ENCODE results near the gene CEP78.

The CEP78 gene

DNA sequence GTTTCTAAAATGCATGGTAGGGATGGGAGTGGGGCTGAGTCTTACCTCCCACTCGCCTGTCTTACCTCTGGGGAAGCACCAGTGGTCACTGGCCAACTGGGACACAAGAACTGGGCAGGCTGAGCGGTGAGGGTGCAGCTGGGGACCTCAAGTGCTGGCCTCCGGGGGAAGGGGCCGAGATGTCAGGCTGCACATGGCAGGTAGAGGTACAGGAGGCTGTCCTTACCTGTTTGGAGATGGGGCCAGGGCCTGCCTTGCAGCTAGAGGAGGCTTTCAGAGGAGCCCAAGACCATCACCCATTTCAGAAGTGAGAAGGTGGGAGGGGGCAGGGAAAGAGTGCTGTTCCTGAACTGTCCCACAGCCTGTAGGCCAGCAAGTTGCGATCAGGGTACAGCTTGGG is 75.2 kb downstream of the CEP78 start:
- Histone ChIP-seq H3K4me1 (ENCODE audit: insufficient read depth, low read length) (peaks cover 12% of the 10 kb centered on the region), H3K36me3 (ENCODE audit: insufficient read depth, low read length) (peaks cover 74% of the 10 kb centered on the region), H2AFZ (ENCODE audit: low read depth, low read length) (no peak overlapping the region), H3K27me3 (ENCODE audit: insufficient read depth, low read length) (no peaks in the 10 kb centered on the region), H3K9me3 (ENCODE audit: low read length) (no peaks in the 10 kb centered on the region), H3K4me3 (ENCODE audit: low read length) (no peak overlapping the region)

DNA sequence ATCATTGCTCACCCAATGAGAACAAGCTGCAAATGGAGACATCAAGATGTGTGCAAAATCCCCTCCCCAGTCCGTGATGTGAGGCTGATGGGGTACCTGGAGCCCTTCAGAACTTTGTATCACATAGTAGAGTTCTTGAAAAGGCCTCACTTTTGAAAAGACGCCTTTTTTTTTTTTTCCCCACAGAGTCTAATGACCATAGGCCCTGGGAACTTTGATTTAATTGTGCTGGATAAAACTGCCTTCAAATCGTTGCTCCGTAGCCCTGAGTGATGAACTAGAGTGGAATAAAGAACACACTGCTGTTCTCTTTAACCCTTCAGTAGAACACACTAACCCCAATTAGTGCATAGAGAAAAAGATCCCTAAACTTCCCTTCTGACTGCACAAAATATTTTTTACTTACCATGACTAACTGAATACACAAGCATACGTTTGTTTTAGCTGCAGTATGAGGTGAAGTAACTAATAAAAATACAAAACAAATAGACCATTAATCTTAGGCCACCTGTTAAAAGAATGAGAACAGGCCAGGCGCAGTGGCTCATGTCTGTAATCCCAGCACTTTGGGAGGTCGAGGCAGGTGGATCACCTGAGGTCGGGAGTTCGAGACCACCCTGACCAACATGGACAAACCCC is 76.1 kb downstream of the CEP78 start:
- H3K27me3 ChIP-seq (ENCODE audit: insufficient read depth, low read length): no peaks in the 10 kb centered on the region
- H3K36me3 ChIP-seq (ENCODE audit: insufficient read depth, low read length): peaks cover 74% of the 10 kb centered on the region
- H3K4me3 ChIP-seq (ENCODE audit: low read length): no peak overlapping the region
- H3K4me1 ChIP-seq (ENCODE audit: insufficient read depth, low read length): peaks cover 12% of the 10 kb centered on the region
- no peaks in the 10 kb centered on the region for H3K9me3 ChIP-seq (ENCODE audit: low read length)
- no peak overlapping the region for H2AFZ ChIP-seq (ENCODE audit: low read depth, low read length)

DNA sequence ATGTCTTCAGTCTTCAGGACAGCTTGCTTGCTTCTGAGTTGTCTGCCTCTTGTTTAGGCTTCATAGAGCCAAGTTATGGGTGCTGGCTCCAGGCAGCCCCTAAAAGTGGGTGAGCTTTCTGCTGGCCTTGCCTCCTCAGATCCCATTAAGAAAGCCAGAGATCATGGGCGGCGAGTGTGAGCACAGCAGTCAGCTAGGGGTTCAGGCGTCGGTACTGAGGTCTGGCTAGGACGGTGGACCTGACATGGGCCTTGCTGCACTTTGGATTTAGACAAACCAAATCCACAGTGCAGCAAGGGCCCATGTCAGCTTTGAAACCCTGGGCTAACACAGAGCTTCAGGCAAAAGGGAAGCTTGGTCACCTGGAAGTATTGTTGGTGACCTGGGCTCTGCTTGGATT is 78.7 kb downstream of the CEP78 start:
- no peak overlapping the region for H2AFZ ChIP-seq (ENCODE audit: low read depth, low read length)
- no peak overlapping the region for H3K4me3 ChIP-seq (ENCODE audit: low read length)
- no peaks in the 10 kb centered on the region for H3K27me3 ChIP-seq (ENCODE audit: insufficient read depth, low read length)
- peaks cover 2% of the 10 kb centered on the region for H3K9me3 ChIP-seq (ENCODE audit: low read length)
- H3K36me3 ChIP-seq (ENCODE audit: insufficient read depth, low read length): peaks cover 77% of the 10 kb centered on the region
- peaks cover 12% of the 10 kb centered on the region for H3K4me1 ChIP-seq (ENCODE audit: insufficient read depth, low read length)

DNA sequence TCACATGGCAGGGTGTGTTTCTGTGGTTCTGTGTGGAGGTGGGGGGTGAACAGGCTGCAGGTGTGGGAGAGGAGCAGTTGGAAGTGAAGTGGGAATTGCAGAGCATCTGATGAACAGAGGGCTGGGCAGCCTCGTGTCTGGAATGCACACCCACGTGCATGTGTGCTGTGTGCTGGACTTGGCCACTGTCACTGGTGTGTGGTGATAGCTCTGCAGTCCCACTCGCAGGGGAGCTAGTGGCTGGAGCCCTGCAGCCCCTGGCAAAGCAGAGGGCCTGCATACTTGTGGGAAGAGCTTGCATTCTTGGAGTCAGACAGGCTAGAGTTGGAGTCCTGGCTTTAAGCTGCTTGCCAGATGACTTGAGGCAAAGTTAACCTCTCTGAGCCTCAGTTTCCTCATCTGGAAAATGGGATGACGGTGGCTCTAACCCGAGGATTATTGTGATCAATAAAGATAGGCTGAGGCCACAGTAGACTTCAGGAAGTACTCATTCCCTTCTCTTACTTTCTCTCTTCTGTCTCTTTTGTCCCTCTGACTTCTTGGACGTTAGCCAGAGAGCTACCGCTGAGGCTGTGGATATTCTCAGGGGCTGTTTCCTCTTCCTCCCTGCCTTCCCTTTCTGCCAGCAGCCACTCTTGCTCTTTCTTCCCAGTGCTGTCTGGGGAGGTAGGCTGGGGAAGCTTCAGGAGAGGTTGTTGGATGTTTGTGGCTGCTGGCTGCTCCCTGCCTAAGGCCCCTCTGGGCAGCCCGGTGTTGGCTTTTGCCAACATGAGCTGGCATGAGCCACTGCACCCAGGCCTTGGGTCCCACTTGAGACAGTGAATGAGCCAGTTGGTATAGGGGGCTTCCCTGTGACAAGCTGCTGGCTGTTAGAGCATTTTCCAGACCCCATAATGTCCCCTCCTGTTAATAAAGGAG is 79.3 kb downstream of the CEP78 start:
- Histone ChIP-seq H3K4me3 (ENCODE audit: low read length) (no peak overlapping the region), H3K27me3 (ENCODE audit: insufficient read depth, low read length) (no peaks in the 10 kb centered on the region), H3K9me3 (ENCODE audit: low read length) (peaks cover 2% of the 10 kb centered on the region), H3K36me3 (ENCODE audit: insufficient read depth, low read length) (peaks cover 77% of the 10 kb centered on the region), H3K4me1 (ENCODE audit: insufficient read depth, low read length) (peaks cover 12% of the 10 kb centered on the region), H2AFZ (ENCODE audit: low read depth, low read length) (no peak overlapping the region)

- Histone ChIP-seq H3K4me3 (ENCODE audit: low read length) (no peak overlapping the region), H2AFZ (ENCODE audit: low read depth, low read length) (no peak overlapping the region), H3K4me1 (ENCODE audit: insufficient read depth, low read length) (peaks cover 7% of the 10 kb centered on the region), H3K27me3 (ENCODE audit: insufficient read depth, low read length) (no peaks in the 10 kb centered on the region), H3K36me3 (ENCODE audit: insufficient read depth, low read length) (peaks cover 80% of the 10 kb centered on the region), H3K9me3 (ENCODE audit: low read length) (peaks cover 2% of the 10 kb centered on the region)
Measured at GRCh38 chr9:78316166-78316892, 80.5 kb downstream of the CEP78 start.

DNA sequence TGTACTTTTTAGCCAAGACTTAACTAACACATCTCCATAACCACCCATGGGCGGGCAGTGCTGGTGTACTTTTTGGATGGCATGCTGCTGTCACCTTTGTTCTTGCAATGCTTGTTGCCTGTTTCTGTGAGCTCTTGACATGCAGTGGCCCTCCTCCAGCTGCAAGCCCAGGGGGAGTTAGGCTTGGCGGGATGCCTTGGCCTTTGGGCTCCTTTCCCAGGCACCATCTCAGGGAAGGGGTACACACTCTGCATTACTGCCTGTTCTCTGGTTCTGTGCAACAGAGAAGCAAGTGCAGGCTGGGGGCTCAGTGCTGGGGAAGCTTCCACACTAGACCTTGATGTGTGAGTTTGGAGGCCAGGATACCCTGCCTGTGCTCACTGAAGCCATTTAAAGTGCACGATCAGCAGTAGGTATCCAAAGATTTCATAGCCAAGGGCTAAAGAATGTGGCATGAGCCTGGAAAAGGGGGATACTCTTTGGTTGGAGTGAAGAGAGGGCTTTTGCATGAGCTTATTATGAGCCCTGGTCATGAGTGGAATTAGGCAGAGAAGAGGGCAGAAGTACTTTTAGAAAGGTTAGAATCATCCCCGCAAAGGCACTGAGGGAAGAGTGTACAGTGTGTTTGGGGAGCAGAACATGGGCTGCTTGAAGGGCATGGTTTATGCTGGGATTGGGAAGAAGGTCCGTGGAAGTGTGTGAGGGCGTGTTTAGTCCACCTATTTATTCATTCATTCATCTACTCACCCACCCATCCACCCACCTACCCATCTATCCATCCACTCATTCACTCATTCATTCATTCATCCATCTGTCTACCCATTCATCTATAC is 83.5 kb downstream of the CEP78 start:
- H3K4me3 ChIP-seq (ENCODE audit: low read length): no peak overlapping the region
- peaks cover 94% of the 10 kb centered on the region for H3K36me3 ChIP-seq (ENCODE audit: insufficient read depth, low read length)
- peaks cover 2% of the 10 kb centered on the region for H3K9me3 ChIP-seq (ENCODE audit: low read length)
- H3K27me3 ChIP-seq (ENCODE audit: insufficient read depth, low read length): no peaks in the 10 kb centered on the region
- H3K4me1 ChIP-seq (ENCODE audit: insufficient read depth, low read length): no peaks in the 10 kb centered on the region
- no peak overlapping the region for H2AFZ ChIP-seq (ENCODE audit: low read depth, low read length)

- Histone ChIP-seq H3K27me3 (ENCODE audit: insufficient read depth, low read length) (no peaks in the 10 kb centered on the region), H3K4me3 (ENCODE audit: low read length) (no peak overlapping the region), H3K4me1 (ENCODE audit: insufficient read depth, low read length) (no peaks in the 10 kb centered on the region), H3K36me3 (ENCODE audit: insufficient read depth, low read length) (peaks cover 94% of the 10 kb centered on the region), H3K9me3 (ENCODE audit: low read length) (peaks cover 2% of the 10 kb centered on the region), H2AFZ (ENCODE audit: low read depth, low read length) (no peak overlapping the region)
Measured at GRCh38 chr9:78320030-78320693, 84.3 kb downstream of the CEP78 start.

DNA sequence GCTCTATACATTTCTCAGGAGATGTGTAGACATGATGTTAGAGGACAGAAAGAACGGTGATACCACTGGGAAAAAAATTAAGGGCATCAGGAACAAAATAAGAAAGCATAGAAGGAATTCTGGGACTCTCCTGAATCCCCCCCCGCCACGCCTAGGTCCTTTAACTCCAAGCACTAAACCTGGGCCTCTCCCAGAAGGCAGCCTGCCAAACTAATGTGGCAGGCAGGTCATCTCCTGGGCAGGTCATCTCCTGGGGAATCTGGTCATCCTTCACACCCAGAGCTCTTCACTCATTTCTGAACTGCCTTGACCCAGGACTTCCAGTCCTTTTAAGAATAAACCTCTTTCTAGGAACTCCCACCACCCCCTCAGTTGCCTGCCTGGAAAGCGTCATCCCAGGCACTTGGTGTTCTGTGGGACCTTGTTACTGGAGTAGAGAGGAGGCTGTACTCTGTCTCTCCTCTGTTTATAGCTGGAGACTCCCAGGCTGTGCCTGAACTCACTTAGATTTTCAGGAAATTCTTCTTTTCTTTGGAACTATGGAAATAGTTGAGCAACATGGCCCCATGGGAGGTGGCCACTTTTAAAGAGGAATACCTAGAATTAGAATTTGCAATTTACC is 85.1 kb downstream of the CEP78 start:
- H3K36me3 ChIP-seq (ENCODE audit: insufficient read depth, low read length): peaks cover 86% of the 10 kb centered on the region
- no peak overlapping the region for H2AFZ ChIP-seq (ENCODE audit: low read depth, low read length)
- no peak overlapping the region for H3K4me3 ChIP-seq (ENCODE audit: low read length)
- peaks cover 2% of the 10 kb centered on the region for H3K9me3 ChIP-seq (ENCODE audit: low read length)
- peaks cover 6% of the 10 kb centered on the region for H3K4me1 ChIP-seq (ENCODE audit: insufficient read depth, low read length)
- H3K27me3 ChIP-seq (ENCODE audit: insufficient read depth, low read length): no peaks in the 10 kb centered on the region

DNA sequence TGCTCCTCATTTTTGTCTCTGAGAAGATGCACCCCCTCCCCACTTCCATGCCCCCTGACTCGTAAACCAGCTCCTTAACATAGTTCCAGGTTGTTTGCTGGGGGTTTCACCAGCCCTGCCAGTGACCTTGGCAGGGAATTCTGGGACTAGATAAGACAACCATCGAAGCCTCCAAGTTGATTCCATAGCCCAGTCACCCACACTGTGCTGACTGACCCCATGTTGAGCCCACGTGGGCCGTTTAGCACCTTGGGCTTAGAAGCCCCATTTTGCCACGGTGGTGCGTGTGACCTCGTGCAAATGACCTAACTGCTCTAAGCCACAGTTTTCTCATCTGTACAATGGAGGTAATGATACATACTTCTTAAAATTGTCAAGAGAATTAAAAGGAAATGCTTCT is 85.6 kb downstream of the CEP78 start:
- Histone ChIP-seq H3K27me3 (ENCODE audit: insufficient read depth, low read length) (no peaks in the 10 kb centered on the region), H2AFZ (ENCODE audit: low read depth, low read length) (no peak overlapping the region), H3K4me3 (ENCODE audit: low read length) (no peak overlapping the region), H3K36me3 (ENCODE audit: insufficient read depth, low read length) (peaks cover 81% of the 10 kb centered on the region), H3K9me3 (ENCODE audit: low read length) (peaks cover 2% of the 10 kb centered on the region), H3K4me1 (ENCODE audit: insufficient read depth, low read length) (peaks cover 8% of the 10 kb centered on the region)

- Histone ChIP-seq H3K36me3 (ENCODE audit: insufficient read depth, low read length) (peaks cover 77% of the 10 kb centered on the region), H3K9me3 (ENCODE audit: low read length) (peaks cover 2% of the 10 kb centered on the region), H3K27me3 (ENCODE audit: insufficient read depth, low read length) (no peaks in the 10 kb centered on the region), H3K4me3 (ENCODE audit: low read length) (no peak overlapping the region), H3K4me1 (ENCODE audit: insufficient read depth, low read length) (peaks cover 8% of the 10 kb centered on the region), H2AFZ (ENCODE audit: low read depth, low read length) (no peak overlapping the region)
Measured at GRCh38 chr9:78324068-78324650, 88.3 kb downstream of the CEP78 start.

DNA sequence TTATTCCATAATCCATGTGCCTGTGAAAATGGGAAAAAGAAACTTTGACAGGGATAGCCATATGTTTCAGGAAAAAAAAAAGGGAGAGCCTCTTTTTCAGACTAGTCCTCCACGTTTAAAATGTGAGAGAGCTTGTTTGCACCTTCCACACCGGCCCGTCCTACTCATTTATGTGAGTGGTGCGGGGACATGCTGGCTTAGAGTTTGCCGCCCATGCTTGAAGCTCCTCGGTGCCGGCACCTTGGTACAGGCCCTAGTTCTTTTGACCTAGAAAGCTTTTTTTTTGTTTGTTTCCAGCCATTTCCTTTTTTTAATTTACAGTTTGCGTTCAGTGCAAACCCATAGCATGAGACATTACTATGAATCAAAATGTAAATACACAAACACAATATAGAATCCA is 88.8 kb downstream of the CEP78 start:
- no peaks in the 10 kb centered on the region for H3K27me3 ChIP-seq (ENCODE audit: insufficient read depth, low read length)
- peaks cover 8% of the 10 kb centered on the region for H3K4me1 ChIP-seq (ENCODE audit: insufficient read depth, low read length)
- peaks cover 74% of the 10 kb centered on the region for H3K36me3 ChIP-seq (ENCODE audit: insufficient read depth, low read length)
- no peak overlapping the region for H3K4me3 ChIP-seq (ENCODE audit: low read length)
- H3K9me3 ChIP-seq (ENCODE audit: low read length): no peaks in the 10 kb centered on the region
- H2AFZ ChIP-seq (ENCODE audit: low read depth, low read length): no peak overlapping the region
